HepG2 (cell line): Measurements from ENCODE around the gene MASP2. TPM values are rescaled to one million over a fixed set of nuclear protein-coding genes. Genes with fewer than 3 reads are reported as not detected.

Experiments used
- ATAC-seq: fragments of 200-7000 bp; cut with Tn5 transposase; 3 replicates; pipeline ENCODE4 v1.9.1; 2020; ENCODE audit warnings: mild to moderate bottlenecking, moderate library complexity
- BruUV-seq: library from RNA; stranded (reverse); fragments of 400-500 nt; replicated peaks from 2 replicates; lab custom pipeline; 2021; lab: Mats Ljungman, UMichigan
- CTCF ChIA-PET: fragments of 300-600 bp; formaldehyde crosslinking; extraction: SDS; loops from one replicate; lab custom pipeline; 2021; ENCODE audit warnings: low total read pairs, inconsistent platforms, low intra/inter-chr PET ratio; lab: Yijun Ruan, JAX
- POLR2A ChIA-PET: fragments of 350-600 bp; sonication (Branson Sonifier 250); formaldehyde crosslinking; loops from one replicate; lab custom pipeline; 2020; ENCODE audit warnings: antibody characterized with exemption, inconsistent platforms; lab: Yijun Ruan, JAX
- DNase-seq: peaks from one replicate; pipeline ENCODE4 v3.0.0-alpha.2; 2015; ENCODE audit warnings: low spot score
- FAIRE-seq: peaks from 3 replicates; lab custom pipeline; 2011; peaks lifted over from hg19 to GRCh38; lab: Jason Lieb, UNC
- H2AFZ ChIP-seq: one replicate; pipeline ENCODE4 v1.6.1; 2011; ENCODE audit warnings: low read length, inconsistent platforms
- H3K27ac ChIP-seq: fragments of 300-600 bp; 3 replicates; pipeline ENCODE4 v1.8.0; 2011; ENCODE audit warnings: mixed run types, mild to moderate bottlenecking, mixed read lengths, low read length, inconsistent platforms; ENCODE audit not compliant: insufficient read depth; ENCODE audit errors: extremely low read length
- H3K27me3 ChIP-seq, 2 experiments: fragments of 200-600 bp in 1 of 2; 2 replicates in 1 of 2; 3 replicates in 1 of 2; pipeline versions ENCODE4 v1.6.0 to v1.8.0; 2011; ENCODE audit warnings: low read length in 2 of 2, mild to moderate bottlenecking in 2 of 2, moderate library complexity in 2 of 2, inconsistent platforms in 1 of 2; ENCODE audit not compliant: insufficient read depth in 2 of 2, control insufficient read depth in 1 of 2
- H3K36me3 ChIP-seq, 2 experiments: fragments of 200-600 bp in 1 of 2; replicated peaks in 1 of 2; 2 replicates in 1 of 2; 3 replicates in 1 of 2; pipeline versions ENCODE4 v1.5.1 to v1.8.0; 2011; ENCODE audit warnings: low read length in 2 of 2, inconsistent platforms in 1 of 2; ENCODE audit not compliant: insufficient read depth in 2 of 2, control insufficient read depth in 1 of 2
- H3K4me1 ChIP-seq: 2 replicates; pipeline ENCODE4 v1.5.1; 2012; ENCODE audit warnings: low read length, inconsistent platforms; ENCODE audit not compliant: insufficient read depth
- H3K4me2 ChIP-seq: 2 replicates; pipeline ENCODE4 v1.6.0; 2011; ENCODE audit warnings: low read depth, low read length, inconsistent platforms
- H3K4me3 ChIP-seq, 3 experiments: fragments of 200-600 bp in 1 of 3; sonication (generic), shearing (Covaris generic) in 1 of 3; replicated peaks in 1 of 3; 2 replicates each; pipeline ENCODE4 v1.5.1; 2011 to 2016; ENCODE audit warnings: low read length in 3 of 3, inconsistent platforms in 2 of 3, low read depth in 2 of 3, mild to moderate bottlenecking in 2 of 3, control low read depth in 1 of 3, mixed read lengths in 1 of 3; ENCODE audit not compliant: insufficient read depth in 1 of 3
- H3K79me2 ChIP-seq: one replicate; pipeline ENCODE4 v1.6.1; 2011; ENCODE audit warnings: low read length, inconsistent platforms; ENCODE audit not compliant: insufficient read depth
- H3K9ac ChIP-seq: 2 replicates; pipeline ENCODE4 v1.6.0; 2011; ENCODE audit warnings: mild to moderate bottlenecking, low read depth, low read length, inconsistent platforms; ENCODE audit not compliant: insufficient read depth
- H3K9me3 ChIP-seq: 2 replicates; pipeline ENCODE4 v1.5.1; 2012; ENCODE audit warnings: mild to moderate bottlenecking, low read length
- H4K20me1 ChIP-seq: 2 replicates; pipeline ENCODE4 v1.6.0; 2011; ENCODE audit warnings: inconsistent platforms, mild to moderate bottlenecking, low read length, moderate library complexity; ENCODE audit not compliant: insufficient read depth
- AGO2 ChIP-seq: fragments of 200-400 bp; formaldehyde crosslinking; optimal IDR thresholded peaks from 2 replicates; pipeline ENCODE3; 2017; ENCODE audit warnings: mild to moderate bottlenecking, low read depth, low read length, moderate library complexity
- ARID2 ChIP-seq: sonication (generic); formaldehyde crosslinking; IDR thresholded peaks from 2 replicates; pipeline ENCODE4 v1.8.1; 2022; ENCODE audit warnings: mild to moderate bottlenecking, missing genetic modification reagents, borderline replicate concordance
- CBX2 ChIP-seq, 2 experiments: fragments of 200-600 bp in 1 of 2; sonication (generic); formaldehyde crosslinking in 1 of 2; IDR thresholded peaks; 2 replicates each; pipeline versions ENCODE4 v1.7.0 to v1.8.1; 2018 to 2022; ENCODE audit warnings: low read depth in 2 of 2, low read length in 1 of 2, mild to moderate bottlenecking in 1 of 2, missing genetic modification reagents in 1 of 2
- HNF4A ChIP-seq: sonication (generic); formaldehyde crosslinking; IDR thresholded peaks from 2 replicates; pipeline ENCODE4 v1.4.0; 2020; ENCODE audit warnings: missing genetic modification reagents
- NR1H2 ChIP-seq: sonication (generic); formaldehyde crosslinking; IDR thresholded peaks from 2 replicates; pipeline ENCODE4 v1.8.1; 2022; ENCODE audit warnings: low read depth, missing genetic modification reagents, borderline replicate concordance
- RBM22 ChIP-seq: fragments of 200-400 bp; formaldehyde crosslinking; optimal IDR thresholded peaks from 2 replicates; pipeline ENCODE3; 2017; ENCODE audit warnings: mild to moderate bottlenecking, low read length, moderate library complexity
- SALL1 ChIP-seq: sonication (generic); formaldehyde crosslinking; IDR thresholded peaks from 2 replicates; pipeline ENCODE4 v1.8.0; 2022; ENCODE audit warnings: mild to moderate bottlenecking, missing genetic modification reagents
- SAP130 ChIP-seq: IDR thresholded peaks from 2 replicates; pipeline ENCODE4 v1.6.1; 2016; ENCODE audit warnings: low read depth
- THAP11 ChIP-seq: IDR thresholded peaks from 2 replicates; pipeline ENCODE4 v1.6.1; 2016; ENCODE audit warnings: missing biosample characterization, missing genetic modification reagents
- TOPORS ChIP-seq: sonication (generic); formaldehyde crosslinking; IDR thresholded peaks from 2 replicates; pipeline ENCODE4 v1.8.0; 2023; ENCODE audit warnings: mild to moderate bottlenecking, missing genetic modification reagents
- ZNF20 ChIP-seq: sonication (generic); formaldehyde crosslinking; IDR thresholded peaks from 2 replicates; pipeline ENCODE4 v1.4.0; 2020; ENCODE audit warnings: mild to moderate bottlenecking, moderate library complexity, missing genetic modification reagents
- ZNF496 ChIP-seq: sonication (generic); formaldehyde crosslinking; IDR thresholded peaks from 2 replicates; pipeline ENCODE4 v1.8.1; 2023; ENCODE audit warnings: mild to moderate bottlenecking, moderate library complexity, missing genetic modification reagents; ENCODE audit not compliant: insufficient replicate concordance
- ZNF7 ChIP-seq: IDR thresholded peaks from 2 replicates; pipeline ENCODE4 v1.6.1; 2016; ENCODE audit warnings: missing biosample characterization, missing genetic modification reagents
- ZNF709 ChIP-seq: sonication (generic); formaldehyde crosslinking; IDR thresholded peaks from 2 replicates; pipeline ENCODE4 v1.5.0; 2020; ENCODE audit warnings: mild to moderate bottlenecking, missing genetic modification reagents
- ZNF891 ChIP-seq: sonication (generic); formaldehyde crosslinking; IDR thresholded peaks from 2 replicates; pipeline ENCODE4 v1.5.0; 2020; ENCODE audit warnings: mild to moderate bottlenecking, missing genetic modification reagents
- WGBS: methylation state at CpG from one replicate; pipeline ENCODE4 v1.1.6; 2017; ENCODE audit warnings: low lambda C conversion rate; 5-methylcytosine and 5-hydroxymethylcytosine counted together
- in situ Hi-C: cut with HindIII; loops from 2 replicates; pipeline ENCODE4 v1.10.0; 2017; ENCODE audit warnings: low pct_unique_long_range_greater_than_20kb; ENCODE audit not compliant: extremely low pct_ligation_motif_present
- intact Hi-C: fragments of 100-400 bp; cut with micrococcal nuclease; formaldehyde crosslinking; loops from one replicate; pipeline ENCODE4 v1.10.0; 2022; ENCODE audit not compliant: unreplicated experiment
- polyA plus RNA-seq, 8 experiments: library from polyadenylated mRNA; depleted of rRNA in 3 of 8; stranded (reverse) in 7 of 8; unstranded in 1 of 8; fragments of >200 nt; fragmentation: Illumina TruSeq in 4 of 8; extraction: Trizol in 4 of 8; gene quantifications; 2 replicates each; pipeline versions ENCODE4 v1.2.1 to v1.2.3, GENCODE V29; 2011 to 2016; ENCODE audit warnings: low read depth in 4 of 8, missing spikeins in 1 of 8, mixed read lengths in 1 of 8; ENCODE audit not compliant: insufficient read depth in 1 of 8
- total RNA-seq, 5 experiments: library from RNA; depleted of rRNA; stranded (reverse); fragments of >200 nt; fragmentation: Illumina TruSeq; extraction: Trizol; gene quantifications; 2 replicates each; pipeline ENCODE4 v1.2.3, GENCODE V29; 2016; ENCODE audit warnings: low read depth in 1 of 5
- TF ChIP-seq, protein P1 (sequence below): sonication (generic); formaldehyde crosslinking; conservative IDR thresholded peaks from 2 replicates; pipeline ENCODE4 v1.4.0; 2020; ENCODE audit warnings: missing genetic modification reagents
- TF ChIP-seq, protein P2 (sequence below), 2 experiments: IDR thresholded peaks; 2 replicates each; pipeline ENCODE4 v1.6.1; 2011 to 2012; ENCODE audit warnings: low read length in 2 of 2, borderline replicate concordance in 1 of 2, low read depth in 1 of 2, mild to moderate bottlenecking in 1 of 2, moderate library complexity in 1 of 2
- TF ChIP-seq, protein P3 (sequence below): sonication (generic); formaldehyde crosslinking; IDR thresholded peaks from 2 replicates; pipeline ENCODE4 v1.8.0; 2022; ENCODE audit warnings: missing genetic modification reagents, mild to moderate bottlenecking, borderline replicate concordance
- TF ChIP-seq, protein P4 (sequence below): sonication (generic); formaldehyde crosslinking; IDR thresholded peaks from 2 replicates; pipeline ENCODE4 v1.4.0; 2020; ENCODE audit warnings: missing genetic modification reagents

Gene MASP2
- total and polyA plus RNA-seq, 2 of the 13 experiments (the other 11 are each of a cell fraction or from before 2014, with no cell fraction given), result 7.1 to 11.8 TPM

DNA sequence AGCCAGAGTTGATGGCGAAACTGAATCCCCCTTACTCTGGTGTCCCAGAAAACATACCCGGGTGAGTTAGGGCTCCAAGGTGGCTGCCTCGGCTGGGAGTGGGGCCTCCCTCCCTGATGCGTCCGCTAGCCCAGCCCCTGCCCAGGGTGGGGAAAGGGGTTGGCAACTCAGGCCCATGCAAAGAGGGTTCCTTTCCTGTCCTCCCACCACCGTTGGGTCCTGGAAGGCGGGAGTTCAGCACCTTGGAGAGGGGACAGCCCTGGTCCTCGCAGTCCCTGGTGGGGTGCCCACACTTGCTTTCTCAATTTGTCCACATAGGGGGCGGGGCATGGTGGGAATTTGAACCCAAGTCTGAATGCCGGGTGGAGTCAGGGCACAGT lies 6.7 kb upstream of the MASP2 start:
- POLR2A ChIA-PET, result interaction anchor here (2.0 kb wide), 1 partner anchor 8 kb away, joined by 10 read pairs; no protein-coding TSS in a partner anchor
- TF ChIP-seq, protein P1, sequence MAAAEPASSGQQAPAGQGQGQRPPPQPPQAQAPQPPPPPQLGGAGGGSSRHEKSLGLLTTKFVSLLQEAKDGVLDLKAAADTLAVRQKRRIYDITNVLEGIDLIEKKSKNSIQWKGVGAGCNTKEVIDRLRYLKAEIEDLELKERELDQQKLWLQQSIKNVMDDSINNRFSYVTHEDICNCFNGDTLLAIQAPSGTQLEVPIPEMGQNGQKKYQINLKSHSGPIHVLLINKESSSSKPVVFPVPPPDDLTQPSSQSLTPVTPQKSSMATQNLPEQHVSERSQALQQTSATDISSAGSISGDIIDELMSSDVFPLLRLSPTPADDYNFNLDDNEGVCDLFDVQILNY, result peak; percentile 60; the same call in 1 of the 2 replicates
- TF ChIP-seq NR1H2 (CRISPR knock-in tag), result 0 out of 2 replicates have a peak, but pooled peaks have one; percentile 26
- TF ChIP-seq ARID2 (CRISPR knock-in tag), result no peak
- 0 out of 2 replicates have a peak, but pooled peaks have one; percentile 20 for TF ChIP-seq HNF4A (CRISPR knock-in tag)
- peak; percentile 46 for TF ChIP-seq SAP130
- TF ChIP-seq RBM22, result peak; percentile 20
- 0 out of 2 replicates have a peak, but pooled peaks have one; percentile 42 for TF ChIP-seq ZNF709
- TF ChIP-seq, protein P2, sequence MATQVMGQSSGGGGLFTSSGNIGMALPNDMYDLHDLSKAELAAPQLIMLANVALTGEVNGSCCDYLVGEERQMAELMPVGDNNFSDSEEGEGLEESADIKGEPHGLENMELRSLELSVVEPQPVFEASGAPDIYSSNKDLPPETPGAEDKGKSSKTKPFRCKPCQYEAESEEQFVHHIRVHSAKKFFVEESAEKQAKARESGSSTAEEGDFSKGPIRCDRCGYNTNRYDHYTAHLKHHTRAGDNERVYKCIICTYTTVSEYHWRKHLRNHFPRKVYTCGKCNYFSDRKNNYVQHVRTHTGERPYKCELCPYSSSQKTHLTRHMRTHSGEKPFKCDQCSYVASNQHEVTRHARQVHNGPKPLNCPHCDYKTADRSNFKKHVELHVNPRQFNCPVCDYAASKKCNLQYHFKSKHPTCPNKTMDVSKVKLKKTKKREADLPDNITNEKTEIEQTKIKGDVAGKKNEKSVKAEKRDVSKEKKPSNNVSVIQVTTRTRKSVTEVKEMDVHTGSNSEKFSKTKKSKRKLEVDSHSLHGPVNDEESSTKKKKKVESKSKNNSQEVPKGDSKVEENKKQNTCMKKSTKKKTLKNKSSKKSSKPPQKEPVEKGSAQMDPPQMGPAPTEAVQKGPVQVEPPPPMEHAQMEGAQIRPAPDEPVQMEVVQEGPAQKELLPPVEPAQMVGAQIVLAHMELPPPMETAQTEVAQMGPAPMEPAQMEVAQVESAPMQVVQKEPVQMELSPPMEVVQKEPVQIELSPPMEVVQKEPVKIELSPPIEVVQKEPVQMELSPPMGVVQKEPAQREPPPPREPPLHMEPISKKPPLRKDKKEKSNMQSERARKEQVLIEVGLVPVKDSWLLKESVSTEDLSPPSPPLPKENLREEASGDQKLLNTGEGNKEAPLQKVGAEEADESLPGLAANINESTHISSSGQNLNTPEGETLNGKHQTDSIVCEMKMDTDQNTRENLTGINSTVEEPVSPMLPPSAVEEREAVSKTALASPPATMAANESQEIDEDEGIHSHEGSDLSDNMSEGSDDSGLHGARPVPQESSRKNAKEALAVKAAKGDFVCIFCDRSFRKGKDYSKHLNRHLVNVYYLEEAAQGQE (IDR thresholded peaks at IDR 0.05; ENCODE audit: borderline replicate concordance in 1 of 2, low read depth in 1 of 2, low read length in 2 of 2), result peak; percentile 92 to 95
- peak; percentile 0 for TF ChIP-seq AGO2
- no peak for TF ChIP-seq THAP11
- TF ChIP-seq TOPORS, result no peak
- TF ChIP-seq CBX2 (IDR thresholded peaks at IDR 0.05; ENCODE audit: low read depth, low read length), result no peak
- no peak for TF ChIP-seq CBX2 (CRISPR knock-in tag; IDR thresholded peaks at IDR 0.05; ENCODE audit: low read depth)
- peak; percentile 49; the same call in 1 of the 2 replicates for TF ChIP-seq SALL1 (CRISPR knock-in tag)
- TF ChIP-seq ZNF891, result no peak
- TF ChIP-seq ZNF496, result no peak
- TF ChIP-seq, protein P3, sequence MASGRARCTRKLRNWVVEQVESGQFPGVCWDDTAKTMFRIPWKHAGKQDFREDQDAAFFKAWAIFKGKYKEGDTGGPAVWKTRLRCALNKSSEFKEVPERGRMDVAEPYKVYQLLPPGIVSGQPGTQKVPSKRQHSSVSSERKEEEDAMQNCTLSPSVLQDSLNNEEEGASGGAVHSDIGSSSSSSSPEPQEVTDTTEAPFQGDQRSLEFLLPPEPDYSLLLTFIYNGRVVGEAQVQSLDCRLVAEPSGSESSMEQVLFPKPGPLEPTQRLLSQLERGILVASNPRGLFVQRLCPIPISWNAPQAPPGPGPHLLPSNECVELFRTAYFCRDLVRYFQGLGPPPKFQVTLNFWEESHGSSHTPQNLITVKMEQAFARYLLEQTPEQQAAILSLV, result 0 out of 2 replicates have a peak, but pooled peaks have one; percentile 43
- TF ChIP-seq, protein P4, sequence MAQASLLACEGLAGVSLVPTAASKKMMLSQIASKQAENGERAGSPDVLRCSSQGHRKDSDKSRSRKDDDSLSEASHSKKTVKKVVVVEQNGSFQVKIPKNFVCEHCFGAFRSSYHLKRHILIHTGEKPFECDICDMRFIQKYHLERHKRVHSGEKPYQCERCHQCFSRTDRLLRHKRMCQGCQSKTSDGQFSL (CRISPR knock-in tag), result 0 out of 2 replicates have a peak, but pooled peaks have one; percentile 24
- no peak for TF ChIP-seq ZNF20
- TF ChIP-seq ZNF7, result peak; percentile 61; the same call in 1 of the 2 replicates

More for the DNA sequence above, 6.7 kb upstream of the MASP2 start:
- Histone ChIP-seq H3K36me3 (peaks cover 5 to 23% of the 10 kb centered on the region in 2 experiments; a peak in 4 of 5 replicates), H3K4me2 (no peak overlapping the region), H3K9me3 (no peaks in the 10 kb centered on the region), H3K27ac (no peak overlapping the region), H3K9ac (no peak overlapping the region), H4K20me1 (peaks cover 3% of the 10 kb centered on the region; the same call in 1 of the 2 replicates), H3K27me3 (no peaks in the 10 kb centered on the region), H3K79me2 (peaks cover 4% of the 10 kb centered on the region), H3K4me3 (no peak overlapping the region), H2AFZ (no peak overlapping the region), H3K4me1 (peaks cover 46% of the 10 kb centered on the region)
- intact Hi-C loops, result no loop called here
- DNase-seq, result no peak
- no peak for FAIRE-seq
- CTCF ChIA-PET, result no interaction called here
- peak; percentile 55 for ATAC-seq
- BruUV-seq, result no TSS peak
- in situ Hi-C loops, result no loop called here
- WGBS, result no CpG with 5 or more reads among the region's 10 CpGs
